ENCODE data around the gene RANBP3.

DNA sequence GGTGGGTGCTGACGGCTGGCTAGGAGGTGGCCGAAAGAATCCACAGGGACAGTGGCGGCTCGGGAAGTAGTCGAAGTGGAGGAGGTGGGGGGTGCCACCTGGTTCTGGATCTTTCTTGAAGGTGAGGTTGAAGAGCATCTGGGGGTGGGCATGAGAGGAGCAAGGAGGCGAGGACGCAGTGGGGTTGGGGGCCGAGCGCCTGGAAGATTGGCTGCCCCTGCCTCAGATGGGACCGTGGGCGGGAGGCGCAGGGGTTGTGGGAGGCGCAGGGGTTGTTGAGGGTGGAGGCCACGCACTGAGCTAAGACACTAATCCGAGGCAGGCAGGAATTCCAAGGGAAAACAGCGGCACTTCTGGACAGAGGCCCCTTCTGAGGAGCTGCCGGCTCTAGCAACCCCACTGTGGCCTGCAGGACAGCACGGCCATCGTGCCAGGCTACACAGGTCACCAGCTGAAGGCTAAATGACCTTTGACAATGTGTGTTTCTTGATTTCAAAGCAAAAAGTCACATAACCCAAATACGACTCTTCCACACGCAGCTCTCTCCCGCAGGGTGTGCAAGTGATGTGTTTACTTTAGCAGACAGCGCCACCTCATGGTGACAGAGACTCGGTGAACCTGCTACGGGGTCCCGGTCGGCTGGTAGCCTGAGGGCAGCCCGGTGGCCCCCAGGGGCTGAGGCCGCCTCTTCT lies 44.1 kb upstream of the RANBP3 start:
- TF ChIP-seq GATA2 (IDR thresholded peaks at IDR 0.05; ENCODE audit: low read depth, low read length), result no peak
- TF ChIP-seq GATA3 (IDR thresholded peaks at IDR 0.05; ENCODE audit: low read depth, low read length), result no peak

All from SH-SY5Y (cell line).